Measurements from ENCODE around the gene LRRC3.

GRCh38 chr21:44408226-44408625, 47.1 kb upstream of the LRRC3 start:
- no peak for TF ChIP-seq CTCF (optimal IDR thresholded peaks at IDR 0.05 in 1 of 3, IDR thresholded peaks at IDR 0.05 in 1 of 3, conservative IDR thresholded peaks at IDR 0.05 in 1 of 3; ENCODE audit: extremely low read depth in 1 of 3, insufficient read depth in 2 of 3, low read length in 3 of 3)
- no peak for TF ChIP-seq EZH2 (IDR thresholded peaks at IDR 0.05; ENCODE audit: low read length)
